Hematopoietic multipotent progenitor cell (in vitro differentiated cells): Measurements from ENCODE around the gene RETN. TPM values are rescaled to one million over a fixed set of nuclear protein-coding genes. Genes with fewer than 3 reads are reported as not detected.

Source experiments
- DNase-seq, 3 donors: peaks; one replicate each; pipeline ENCODE4 v3.0.0-alpha.2; 2011 to 2015; ENCODE audit warnings: low read depth in 2 of 3, low spot score in 2 of 3
- total RNA-seq: library from RNA; depleted of rRNA; stranded (reverse); fragments of >200 nt; gene quantifications from one replicate; pipeline ENCODE4 v1.2.3, GENCODE V29; 2012

RETN gene
- total RNA-seq, 1 donor = 0.54 TPM

GRCh38 chr19:7681340-7682174 is 12.7 kb downstream of the RETN start:
- DNase-seq = peak; percentile 62 to 95 (median 93)

GRCh38 chr19:7682175-7682855 is 13.5 kb downstream of the RETN start:
- no peak for DNase-seq

GRCh38 chr19:7685546-7686445 is 16.9 kb downstream of the RETN start:
- DNase-seq = no peak

DNA sequence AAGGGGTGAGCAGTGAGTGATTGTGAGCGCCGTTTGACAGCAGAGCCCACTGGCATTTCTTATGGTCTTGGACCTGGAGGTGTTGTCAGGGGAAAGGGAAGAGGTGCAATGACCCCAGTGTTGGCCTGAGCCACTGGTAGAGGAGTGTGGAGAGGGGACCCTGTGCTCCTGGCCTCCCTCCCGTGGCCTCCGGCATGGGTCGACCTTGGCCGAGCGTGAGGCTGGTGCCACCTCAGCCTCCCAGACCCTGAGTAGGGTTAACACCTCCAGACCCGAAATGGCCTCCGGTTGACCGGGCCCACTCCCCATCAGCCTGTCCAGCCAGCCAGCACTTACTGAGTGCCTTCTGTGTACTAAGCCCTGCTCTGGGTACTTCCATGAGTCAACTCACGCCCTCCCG is 18.3 kb downstream of the RETN start:
- no peak for DNase-seq

DNA sequence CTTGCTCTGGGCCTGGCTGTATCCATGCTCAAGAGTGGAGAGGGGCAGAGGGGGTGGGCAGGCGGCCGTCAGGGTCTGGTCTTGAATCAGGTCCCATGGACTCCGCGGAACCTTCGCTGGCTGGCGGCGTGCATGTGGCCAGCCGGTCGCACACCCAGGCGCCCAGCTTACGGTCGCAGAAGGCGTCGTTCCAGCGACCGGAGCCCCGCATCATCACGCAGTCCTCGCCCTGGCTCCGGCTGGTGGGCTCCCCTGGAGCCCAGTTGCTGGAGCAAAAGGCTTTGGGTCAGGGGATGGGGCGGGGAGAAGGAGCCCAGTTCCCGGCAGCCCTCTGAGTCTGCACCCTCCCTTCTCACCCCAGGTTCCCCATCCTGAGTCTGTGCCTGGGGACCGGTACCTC is 20.3 kb downstream of the RETN start:
- no peak for DNase-seq

DNA sequence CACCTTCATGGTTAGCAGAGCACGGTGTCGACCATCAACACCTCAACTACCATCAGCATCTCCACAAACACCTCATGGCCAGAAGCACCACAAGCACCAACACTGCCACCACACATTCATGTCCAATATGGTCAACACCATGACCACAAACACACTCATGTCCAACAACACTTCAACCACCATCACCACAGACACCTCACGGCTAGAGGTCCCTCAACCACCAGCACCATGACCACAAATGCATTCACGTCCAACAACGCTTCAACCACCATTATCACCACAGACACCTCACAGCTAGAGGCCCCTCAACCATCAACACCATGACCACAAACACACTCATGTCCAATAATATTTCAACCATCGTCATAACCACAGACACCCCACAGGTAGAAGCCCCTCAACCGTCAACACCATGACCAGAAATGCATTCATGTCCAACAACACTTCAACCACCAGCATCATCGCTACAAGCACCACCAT is 22.0 kb downstream of the RETN start:
- no peak for DNase-seq

DNA sequence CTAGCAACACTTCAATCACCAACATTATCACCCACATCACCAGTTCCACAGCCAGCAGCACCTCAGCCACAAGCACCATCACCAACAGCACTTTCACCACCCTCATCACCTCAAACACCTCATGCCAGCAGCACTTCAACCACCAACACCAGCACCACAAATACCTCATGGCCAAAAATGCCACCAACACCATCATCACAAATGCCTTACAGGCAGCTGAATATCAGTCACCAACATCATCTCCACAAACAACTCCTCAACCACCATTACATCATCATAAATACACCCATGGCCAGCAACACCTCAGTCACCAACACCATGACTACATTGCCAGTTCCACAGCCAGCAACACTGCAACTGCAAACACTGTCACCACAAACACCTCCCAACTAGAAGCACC is 22.6 kb downstream of the RETN start:
- DNase-seq = no peak

DNA sequence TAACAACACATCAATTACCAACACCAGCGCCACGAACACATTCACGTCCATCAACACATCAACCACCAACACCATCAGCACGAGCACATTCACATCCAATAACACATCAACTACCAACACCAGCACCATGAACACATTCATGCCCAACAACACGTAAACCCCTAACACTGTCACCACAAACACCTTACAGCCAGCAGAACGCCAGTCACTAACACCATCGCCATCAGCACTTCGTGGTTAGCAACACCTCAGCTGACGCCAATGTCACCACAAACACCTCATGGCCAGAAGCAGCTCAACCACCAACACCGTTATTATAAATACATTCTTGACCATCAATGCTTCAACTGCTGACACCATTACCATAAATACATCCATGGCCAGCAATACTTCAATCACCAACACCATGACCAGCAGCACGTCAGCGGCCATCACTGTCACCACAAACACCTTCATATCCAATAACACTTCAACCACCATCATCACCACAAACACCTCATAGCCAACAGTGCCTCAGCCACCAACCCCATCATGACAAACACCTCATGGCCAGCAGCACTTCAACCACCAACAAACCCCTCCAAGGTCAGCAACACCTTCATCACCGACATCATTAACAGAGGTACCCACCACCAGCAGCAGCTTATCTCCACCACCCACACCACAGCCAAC is 23.7 kb downstream of the RETN start:
- DNase-seq = no peak

- no peak for DNase-seq
These were observed 25.6 kb downstream of the RETN start for GRCh38 chr19:7694499-7694898.

GRCh38 chr19:7697721-7698287 is 29.0 kb downstream of the RETN start:
- no peak for DNase-seq

DNA sequence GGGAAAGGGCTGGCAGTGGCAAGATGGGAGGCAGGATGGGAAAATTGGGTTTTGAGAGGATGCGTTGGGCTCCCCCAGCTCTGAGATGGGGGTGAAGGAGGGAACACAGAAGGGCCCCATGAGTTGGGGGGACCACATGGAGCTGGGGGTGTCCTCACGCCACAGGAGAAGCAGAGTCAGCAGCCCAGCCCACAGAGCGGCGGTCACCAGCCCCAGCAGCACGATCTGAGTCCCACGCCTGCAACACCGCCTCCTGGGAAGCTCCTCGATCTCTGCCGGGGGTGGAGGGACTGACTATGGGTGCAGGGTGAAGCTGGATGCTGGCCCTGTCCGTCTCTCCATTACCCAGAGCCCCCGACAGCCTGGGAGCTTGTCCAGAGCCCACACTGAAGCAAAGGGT is 29.7 kb downstream of the RETN start:
- no peak for DNase-seq

- DNase-seq = no peak
These were observed 30.2 kb downstream of the RETN start for GRCh38 chr19:7699003-7699402.

DNA sequence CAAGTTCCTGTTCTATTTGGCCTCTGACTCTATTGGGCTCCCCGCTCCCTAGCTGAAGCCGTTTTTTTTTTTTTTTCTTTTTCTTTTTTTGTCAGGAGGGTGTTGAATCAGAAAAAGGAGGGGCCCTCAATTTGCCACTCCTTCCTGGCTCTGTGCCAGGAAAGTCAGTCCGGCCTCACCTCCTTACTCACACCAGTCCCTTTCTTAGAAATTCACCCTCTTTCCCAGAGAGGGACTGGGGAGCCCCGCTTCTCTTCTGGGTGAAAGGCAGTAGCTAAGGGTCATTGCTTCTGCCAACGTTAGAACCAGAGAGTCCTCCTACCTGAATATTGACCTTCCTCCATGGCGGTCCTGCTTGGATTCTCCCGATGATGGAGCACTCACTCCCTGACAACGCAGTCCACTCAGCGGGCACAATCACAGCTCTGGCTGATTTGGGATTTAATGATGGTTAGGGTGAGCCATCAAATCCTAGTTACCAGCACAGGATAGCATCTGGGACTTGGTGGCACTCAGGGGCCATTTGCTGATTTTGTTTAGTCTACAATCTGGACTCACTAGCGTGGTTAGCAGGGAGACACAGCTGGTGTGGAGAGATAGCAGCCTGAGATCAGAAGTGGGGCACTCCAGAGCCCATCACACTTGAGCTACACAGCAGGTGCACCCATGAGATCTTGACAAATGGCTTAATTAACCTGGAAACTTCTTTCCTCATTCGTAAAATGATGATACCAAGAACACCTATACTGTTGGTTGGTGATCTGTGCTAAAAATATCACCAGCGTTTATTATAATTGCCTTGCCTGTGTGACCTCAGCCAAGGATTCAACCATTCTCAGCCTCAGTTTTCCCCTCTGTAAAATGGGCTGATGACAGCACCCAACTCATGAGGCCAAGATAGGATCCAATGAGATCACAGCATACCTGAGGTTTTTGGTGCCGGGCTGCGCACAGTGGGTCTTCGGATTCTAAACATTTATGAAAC is 30.9 kb downstream of the RETN start:
- peak in 2 of 3 donors; percentile 41 to 57 for DNase-seq

DNA sequence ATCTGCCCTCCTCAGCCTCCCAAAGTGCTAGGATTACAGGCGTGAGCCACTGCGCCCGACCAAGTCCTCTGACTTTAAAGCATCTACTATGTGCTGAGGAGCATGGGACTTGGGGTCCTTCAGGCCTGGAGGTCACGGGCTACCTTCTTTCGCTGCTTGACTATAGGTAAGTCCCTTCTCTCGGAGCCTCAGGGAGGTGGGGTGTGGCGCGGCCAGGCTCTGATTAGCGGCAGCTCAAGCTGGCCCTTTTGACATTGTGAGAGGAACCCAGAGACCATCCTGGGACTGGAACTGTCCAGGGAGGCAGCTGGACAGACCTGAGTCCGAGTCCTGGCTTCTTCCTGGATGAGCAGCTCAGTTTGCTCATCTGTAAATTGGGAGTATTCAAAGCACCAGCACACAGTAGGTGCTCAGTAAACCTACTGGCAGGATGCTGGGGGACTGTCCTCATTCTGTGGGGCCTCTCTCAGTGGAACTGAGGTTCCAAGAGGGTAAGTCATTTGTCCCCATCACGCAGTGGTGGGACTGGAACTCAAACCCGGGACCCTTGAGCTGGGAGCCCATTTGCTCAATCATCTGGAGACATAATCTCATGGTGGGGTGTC is 32.3 kb downstream of the RETN start:
- DNase-seq = no peak

GRCh38 chr19:7701654-7702457 is 33.0 kb downstream of the RETN start, which contains the start of gene FCER2:
Gene FCER2 (minus strand): TSS chr19:7702131. CDS start chr19:7699760, 2,371 bp downstream.
- no peak for DNase-seq

DNA sequence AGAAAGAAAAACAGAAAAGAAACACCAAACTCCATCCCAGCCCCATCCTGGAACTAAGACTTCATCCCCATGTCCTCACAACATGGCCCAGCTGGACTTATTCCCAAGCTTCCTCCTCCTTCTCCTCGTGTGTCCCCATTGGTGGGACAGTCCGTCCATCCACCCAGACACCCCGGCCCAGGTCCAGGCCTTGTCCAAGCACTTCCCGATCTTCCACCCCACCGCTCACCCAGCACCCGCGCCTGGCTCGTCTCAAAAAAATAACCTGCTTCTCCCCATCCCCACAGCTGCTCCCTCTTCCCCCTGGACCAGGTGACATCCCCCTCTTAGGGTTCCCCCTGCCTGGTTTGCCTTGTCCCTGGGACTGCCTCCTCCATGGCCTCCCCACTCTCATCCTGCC is 34.5 kb downstream of the RETN start:
- DNase-seq = no peak

DNA sequence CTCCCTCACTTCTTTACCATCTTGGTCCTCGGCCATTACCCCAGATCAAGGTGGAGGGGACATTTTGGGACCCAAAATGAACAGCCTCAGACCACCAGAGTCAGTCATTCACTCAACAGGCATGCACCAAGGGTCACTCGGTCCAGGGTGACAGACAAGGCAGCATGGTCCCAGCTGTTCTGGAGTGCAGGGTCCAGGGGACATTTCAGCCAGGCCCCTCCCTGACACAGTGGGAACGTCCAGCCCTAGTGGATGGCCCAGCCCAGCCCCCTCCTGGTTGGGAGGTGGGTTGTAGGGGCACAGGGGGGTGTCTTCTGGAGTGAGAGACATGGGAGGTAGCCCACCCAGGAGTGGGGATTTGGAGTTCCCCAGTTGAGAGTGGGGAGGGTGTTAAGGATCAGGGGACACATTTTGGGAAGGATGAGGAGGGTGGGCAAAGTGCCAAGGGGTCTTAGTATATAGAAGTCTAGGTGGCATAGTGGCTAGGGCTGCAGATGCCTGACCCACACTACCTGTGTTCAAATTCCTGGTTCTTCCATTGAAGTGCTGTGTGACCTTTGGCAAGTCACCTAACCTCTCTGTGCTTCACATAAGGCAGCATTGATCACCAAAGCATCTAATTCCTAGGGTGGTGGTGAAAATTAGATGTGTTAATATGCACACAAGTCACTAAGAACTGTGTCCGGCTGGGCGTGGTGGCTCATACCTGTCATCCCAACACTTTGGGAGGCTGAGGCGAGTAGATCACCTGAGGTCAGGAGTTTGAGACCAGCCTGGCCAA is 35.6 kb downstream of the RETN start:
- DNase-seq = no peak
